GM19395 (cell line): Measurements from ENCODE around the gene SHOX.
"Not testable (repeated sequence)": the region's sequence is repeated elsewhere in the genome, so short reads cannot be mapped to it uniquely, and the experiment has no call there.

Experiments used
- ATAC-seq: cut with Tn5 transposase; IDR thresholded peaks from one replicate; pipeline ENCODE4 v1.9.1; 2021; ENCODE audit warnings: mild to moderate bottlenecking, moderate library complexity; ENCODE audit not compliant: unreplicated experiment

SHOX gene

GRCh38 chrX:630612-631496 is at the start of gene SHOX:
SHOX (plus strand) TSS chrX:630791; CDS start chrX:630898, 107 bp downstream.
- no peak for ATAC-seq

GRCh38 chrX:581066-581465 is 49.5 kb upstream of the SHOX start:
- no peak for ATAC-seq

GRCh38 chrX:581720-582298 is 48.8 kb upstream of the SHOX start:
- no peak for ATAC-seq

- no peak for ATAC-seq
These were observed 46.0 kb upstream of the SHOX start for GRCh38 chrX:584572-584971.

- no peak for ATAC-seq
These were observed 45.3 kb upstream of the SHOX start for GRCh38 chrX:585115-585808.

GRCh38 chrX:586351-586750 is 44.2 kb upstream of the SHOX start:
- no peak for ATAC-seq

GRCh38 chrX:589261-589660 is 41.3 kb upstream of the SHOX start:
- not testable (repeated sequence) for ATAC-seq

GRCh38 chrX:590693-591404 is 39.7 kb upstream of the SHOX start:
- ATAC-seq = no peak

GRCh38 chrX:599837-600715 is 30.5 kb upstream of the SHOX start:
- no peak for ATAC-seq

- not testable (repeated sequence) for ATAC-seq
These were observed 27.6 kb upstream of the SHOX start for GRCh38 chrX:603029-603428.

- ATAC-seq = not testable (repeated sequence)
These were observed 26.0 kb upstream of the SHOX start for GRCh38 chrX:604616-605015.

GRCh38 chrX:608088-608487 is 22.5 kb upstream of the SHOX start:
- ATAC-seq = not testable (repeated sequence)

GRCh38 chrX:614136-614535 is 16.5 kb upstream of the SHOX start:
- ATAC-seq = no peak

- ATAC-seq = no peak
These were observed 13.2 kb upstream of the SHOX start for GRCh38 chrX:617401-617800.

- no peak for ATAC-seq
These were observed 12.7 kb upstream of the SHOX start for GRCh38 chrX:617891-618290.

- ATAC-seq = not testable (repeated sequence)
These were observed 12.3 kb upstream of the SHOX start for GRCh38 chrX:618304-618703.

GRCh38 chrX:618761-619450 is 11.7 kb upstream of the SHOX start:
- no peak for ATAC-seq

GRCh38 chrX:619451-619811 is 11.2 kb upstream of the SHOX start:
- no peak for ATAC-seq

- ATAC-seq = no peak
These were observed 10.6 kb upstream of the SHOX start for GRCh38 chrX:619812-620531.
